GM18502 (cell line): ENCODE measurements around the gene ACACB.

Experiments used
- ATAC-seq: cut with Tn5 transposase; IDR thresholded peaks from one replicate; pipeline ENCODE4 v1.9.1; 2021; ENCODE audit warnings: mild to moderate bottlenecking; ENCODE audit not compliant: unreplicated experiment, poor library complexity

The ACACB gene

DNA sequence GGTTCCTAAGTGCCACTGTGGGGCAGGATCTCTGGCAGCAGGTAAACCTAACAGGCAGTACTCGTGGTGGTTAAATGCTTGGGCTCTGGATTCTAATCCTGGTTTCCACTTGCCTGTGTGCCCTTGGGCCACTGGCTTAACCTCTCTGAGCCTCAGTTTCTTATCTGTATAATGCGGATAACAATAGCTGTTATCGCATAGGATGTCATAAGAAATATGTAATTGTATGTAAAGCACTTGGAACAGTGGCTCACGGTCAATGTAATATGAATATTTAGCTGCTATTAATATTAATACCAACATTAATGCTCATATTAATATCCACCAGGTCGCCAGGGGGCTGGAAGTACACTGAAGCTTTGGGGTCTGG lies 175.9 kb downstream of the ACACB start:
- ATAC-seq, result no peak

DNA sequence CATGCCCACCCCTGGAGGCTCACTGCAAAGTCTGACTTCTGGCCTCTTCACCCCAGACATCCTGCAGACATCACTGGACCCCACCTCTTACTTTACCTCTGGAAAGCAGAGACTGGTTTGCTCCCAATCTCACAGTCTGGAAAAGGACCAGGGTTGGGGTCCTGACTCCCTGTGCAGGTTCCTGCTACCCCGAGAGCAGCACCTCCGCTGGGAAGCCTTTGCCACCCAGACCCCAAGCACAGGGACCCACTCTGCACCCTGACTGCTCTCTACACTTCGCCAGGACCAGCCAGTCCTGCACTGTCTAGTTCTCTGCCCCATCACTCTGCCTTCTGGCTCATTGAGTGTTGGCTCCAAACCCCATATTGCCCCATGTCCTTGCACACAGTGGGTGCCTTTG lies 176.7 kb downstream of the ACACB start:
- ATAC-seq, result no peak

DNA sequence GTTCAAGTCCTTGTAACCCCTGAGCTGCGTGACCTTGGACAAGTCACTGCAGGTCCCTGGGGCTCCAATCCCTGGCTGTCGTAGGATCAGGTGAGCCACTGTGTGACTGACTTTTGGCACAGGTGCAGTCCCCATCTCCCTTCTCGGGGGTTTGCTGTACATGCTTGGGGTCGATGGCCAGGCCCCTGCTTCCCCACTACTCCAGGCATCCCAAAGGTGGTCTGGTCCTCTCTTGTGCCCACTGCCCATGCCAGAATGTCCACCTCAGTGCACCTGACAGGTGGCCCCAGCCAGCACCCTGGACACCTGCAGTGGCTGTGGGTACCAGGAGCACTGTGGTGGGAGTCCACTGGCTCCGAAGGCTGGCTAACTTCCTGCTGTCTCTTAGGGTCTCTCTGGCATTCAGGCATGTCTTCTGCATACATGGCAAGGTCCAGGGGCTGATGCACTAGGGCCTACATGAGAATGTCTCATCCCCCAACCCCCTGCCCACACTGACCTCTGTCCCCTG lies 178.0 kb downstream of the ACACB start:
- ATAC-seq, result no peak

- ATAC-seq, result no peak
Observed at GRCh38 chr12:109295764-109296425, 179.5 kb downstream of the ACACB start.

DNA sequence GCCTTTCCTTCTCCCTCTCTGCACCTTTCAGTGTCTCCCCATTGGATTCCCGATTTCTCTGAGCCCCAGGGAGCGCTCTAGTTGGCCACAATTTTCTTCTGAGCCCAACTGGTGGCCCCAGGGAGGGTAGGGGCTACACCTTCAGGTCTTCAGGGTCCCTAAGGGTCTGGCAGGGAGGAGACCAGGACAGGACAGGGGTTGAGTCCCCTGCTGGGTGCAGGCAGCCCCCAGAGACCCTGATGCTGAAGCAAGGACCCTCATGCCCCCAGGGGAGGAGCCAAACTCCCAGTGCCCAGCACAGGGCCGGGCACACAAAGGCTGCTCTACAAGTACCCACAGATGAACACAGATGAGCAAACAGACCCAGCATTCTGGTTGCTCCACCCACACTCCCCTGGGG lies 180.0 kb downstream of the ACACB start:
- no peak for ATAC-seq

GRCh38 chr12:109299849-109300248 lies 183.5 kb downstream of the ACACB start:
- ATAC-seq, result no peak

- no peak for ATAC-seq
Observed at GRCh38 chr12:109301643-109302168, 185.3 kb downstream of the ACACB start.

GRCh38 chr12:109302358-109302757 lies 186.0 kb downstream of the ACACB start:
- no peak for ATAC-seq

- ATAC-seq, result no peak
Observed at GRCh38 chr12:109302770-109303169, 186.4 kb downstream of the ACACB start.

GRCh38 chr12:109304485-109304884 lies 188.1 kb downstream of the ACACB start:
- no peak for ATAC-seq

DNA sequence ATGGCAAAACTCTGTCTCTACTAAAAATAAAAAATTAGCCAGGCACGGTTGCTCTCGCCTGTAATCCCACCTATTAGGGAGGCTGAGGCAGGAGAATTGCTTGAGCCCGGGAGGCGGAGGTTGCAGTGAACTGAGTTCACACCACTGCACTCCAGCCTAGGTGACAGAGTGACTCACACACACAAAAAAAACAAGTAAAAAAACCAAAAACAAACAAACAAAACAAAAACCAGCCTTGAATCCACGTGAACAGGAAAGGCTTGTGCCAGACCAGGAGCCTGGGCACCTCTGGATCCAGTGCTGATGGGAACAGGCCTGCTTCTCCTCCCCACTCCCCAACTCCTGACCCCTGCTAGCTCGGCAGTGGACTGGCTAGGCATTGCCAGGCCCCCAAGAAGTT lies 189.2 kb downstream of the ACACB start:
- no peak for ATAC-seq

GRCh38 chr12:109307051-109307450 lies 190.7 kb downstream of the ACACB start:
- ATAC-seq, result no peak

DNA sequence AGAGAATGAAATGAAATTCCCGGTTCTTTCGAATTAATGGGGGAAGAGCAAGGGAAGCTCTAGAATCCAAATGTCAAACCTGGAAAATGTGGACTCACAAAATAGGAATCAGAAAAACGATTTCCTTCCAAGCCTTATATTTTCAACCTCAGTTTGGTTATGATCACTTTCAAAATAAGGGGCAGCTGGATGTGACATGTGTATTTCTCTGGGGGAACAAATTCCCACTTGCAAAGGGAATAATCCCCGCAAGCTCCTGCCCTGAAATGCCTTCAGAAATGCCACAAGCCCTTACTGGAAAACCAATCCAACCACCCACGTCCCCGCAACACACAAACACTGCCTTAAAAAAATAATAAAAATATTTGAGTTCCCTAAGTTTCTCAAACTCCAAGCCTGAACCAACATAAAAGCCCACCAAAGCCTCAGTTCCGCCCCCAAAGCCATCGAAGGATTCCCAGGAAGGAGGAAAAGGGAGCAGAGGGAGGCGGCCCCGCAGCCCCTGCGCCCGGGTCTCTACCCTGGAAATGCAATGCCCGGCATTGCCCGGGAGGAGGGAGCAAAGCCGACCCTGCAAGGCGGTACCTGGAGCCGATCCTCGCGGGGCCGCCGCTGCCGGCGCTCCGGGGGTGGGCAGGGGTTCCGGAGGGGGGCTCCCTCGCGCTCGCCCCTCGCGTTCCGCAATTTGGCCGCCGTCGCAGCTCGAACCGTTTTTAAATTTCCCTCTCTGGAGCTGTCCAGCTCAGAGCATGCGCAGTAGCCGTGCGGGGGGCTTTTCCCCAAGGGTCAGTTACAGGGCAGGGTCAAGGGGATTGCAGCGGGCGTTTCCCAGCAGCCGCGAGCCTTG lies 192.4 kb downstream of the ACACB start, which contains the start of gene FOXN4:
TSS of gene FOXN4 (minus strand) at position 751 of the 847 bp plus-strand sequence. CDS start 963 bp downstream, outside the sequence.
- no peak for ATAC-seq

GRCh38 chr12:109309381-109310246 lies 193.2 kb downstream of the ACACB start:
- ATAC-seq, result no peak

DNA sequence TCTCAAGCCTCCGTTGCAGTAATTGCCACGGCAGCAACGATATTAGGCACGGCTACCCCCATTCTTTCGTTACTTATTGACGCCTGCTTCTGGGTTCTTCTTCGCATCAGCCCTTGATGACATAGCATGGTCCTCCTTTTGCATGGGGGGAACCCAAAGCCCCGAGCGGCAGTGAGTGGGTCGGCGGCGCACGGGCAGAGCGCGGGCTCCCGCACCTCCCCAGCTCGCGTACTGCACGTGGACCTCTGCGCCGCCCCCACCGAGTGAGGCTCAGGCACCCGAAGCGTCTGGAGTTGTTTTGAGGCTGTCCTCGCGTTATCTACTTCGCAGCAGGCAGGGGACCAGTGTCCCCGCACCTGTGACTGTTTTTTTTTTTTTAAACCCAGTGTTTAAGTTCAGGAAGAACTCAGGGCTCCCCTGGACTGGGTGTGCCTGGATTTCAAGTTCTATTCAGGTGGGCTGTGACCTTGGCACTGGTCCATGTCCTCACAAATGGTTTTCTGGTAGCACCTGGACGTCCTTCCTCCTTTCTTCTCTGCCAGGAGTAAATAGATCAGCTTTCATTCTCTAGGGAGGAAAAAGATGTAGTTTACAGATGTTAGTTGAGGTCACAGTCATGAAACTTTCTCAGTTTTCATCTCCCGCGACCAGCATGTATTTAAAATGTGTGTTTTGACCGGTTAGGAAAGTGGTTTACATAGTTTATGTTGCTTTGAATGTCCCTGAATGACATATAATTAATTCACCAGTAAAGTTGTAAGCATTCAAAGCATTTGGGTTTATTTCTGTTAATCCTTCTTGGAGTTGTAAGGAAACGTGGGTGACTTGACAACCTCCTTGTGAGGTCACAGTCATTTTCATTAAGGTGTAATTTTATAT lies 194.1 kb downstream of the ACACB start:
- ATAC-seq, result no peak
